C4-2B (cell line): Measurements from ENCODE around the gene STXBP1.

Source experiments
- ZFX ChIP-seq: fragments of 450-650 bp; IDR thresholded peaks from 2 replicates; pipeline ENCODE4 v1.6.1; 2017
- TF ChIP-seq, protein P1 (sequence below): fragments of 450-650 bp; conservative IDR thresholded peaks from 2 replicates; pipeline ENCODE4 v1.5.1; 2017; ENCODE audit warnings: mild to moderate bottlenecking

DNA sequence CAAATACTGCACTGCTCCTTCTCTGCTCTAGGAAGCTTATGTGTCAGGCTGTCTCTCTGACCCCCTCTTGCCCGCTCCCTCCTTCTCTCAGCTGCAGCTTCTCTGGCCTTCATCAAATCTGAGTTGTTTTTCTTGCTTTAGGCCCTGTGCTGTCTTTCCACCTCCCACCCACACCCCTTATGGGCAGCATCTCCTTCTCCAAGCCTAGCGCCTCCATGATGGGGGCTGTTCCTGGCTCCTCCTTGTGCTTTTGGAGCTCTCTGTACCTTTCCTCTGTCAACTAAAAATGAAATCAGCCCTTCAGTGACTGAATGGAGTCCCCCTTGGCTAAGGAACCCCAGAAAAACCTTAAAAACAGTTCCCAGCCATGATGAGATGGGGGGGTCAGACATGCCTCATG lies 88.1 kb downstream of the STXBP1 start:
- TF ChIP-seq, protein P1, sequence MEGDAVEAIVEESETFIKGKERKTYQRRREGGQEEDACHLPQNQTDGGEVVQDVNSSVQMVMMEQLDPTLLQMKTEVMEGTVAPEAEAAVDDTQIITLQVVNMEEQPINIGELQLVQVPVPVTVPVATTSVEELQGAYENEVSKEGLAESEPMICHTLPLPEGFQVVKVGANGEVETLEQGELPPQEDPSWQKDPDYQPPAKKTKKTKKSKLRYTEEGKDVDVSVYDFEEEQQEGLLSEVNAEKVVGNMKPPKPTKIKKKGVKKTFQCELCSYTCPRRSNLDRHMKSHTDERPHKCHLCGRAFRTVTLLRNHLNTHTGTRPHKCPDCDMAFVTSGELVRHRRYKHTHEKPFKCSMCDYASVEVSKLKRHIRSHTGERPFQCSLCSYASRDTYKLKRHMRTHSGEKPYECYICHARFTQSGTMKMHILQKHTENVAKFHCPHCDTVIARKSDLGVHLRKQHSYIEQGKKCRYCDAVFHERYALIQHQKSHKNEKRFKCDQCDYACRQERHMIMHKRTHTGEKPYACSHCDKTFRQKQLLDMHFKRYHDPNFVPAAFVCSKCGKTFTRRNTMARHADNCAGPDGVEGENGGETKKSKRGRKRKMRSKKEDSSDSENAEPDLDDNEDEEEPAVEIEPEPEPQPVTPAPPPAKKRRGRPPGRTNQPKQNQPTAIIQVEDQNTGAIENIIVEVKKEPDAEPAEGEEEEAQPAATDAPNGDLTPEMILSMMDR = no peak
- no peak for TF ChIP-seq ZFX
